Cardiac septum (tissue), 1 donor: ENCODE data around the gene UBE2D1. TPM values are rescaled to one million over a fixed set of nuclear protein-coding genes. Genes with fewer than 3 reads are reported as not detected.

ENCODE experiments used
- DNase-seq: peaks from one replicate; pipeline ENCODE4 v3.0.0-alpha.2; 2020; ENCODE audit warnings: low spot score
- intact Hi-C: fragments of 100-400 bp; cut with DNase I; formaldehyde crosslinking; loops from one replicate; pipeline ENCODE4 v1.14.0; 2022
- total RNA-seq: library from RNA; stranded (reverse); fragmentation: NEBNext Ultra II Directional; extraction: Animal tissue kit (Norgen Biotek cat#: 25700); gene quantifications from one replicate; pipeline ENCODE4 v1.2.1, GENCODE V29; 2021
- donor health status: DM: no; HTN: no; CAD: no.

The UBE2D1 gene
- total RNA-seq, 1 donor from 2014 or later: 34.7 TPM

GRCh38 chr10:58371473-58371872 is 36.7 kb downstream of the UBE2D1 start:
- intact Hi-C loops: no loop called here
- no peak for DNase-seq

- intact Hi-C loops: no loop called here
- DNase-seq: no peak
These were observed 38.0 kb downstream of the UBE2D1 start for GRCh38 chr10:58372607-58373441.

- intact Hi-C loops: no loop called here
- no peak for DNase-seq
These were observed 38.6 kb downstream of the UBE2D1 start for GRCh38 chr10:58373442-58373827.

GRCh38 chr10:58382489-58382995 is 47.7 kb downstream of the UBE2D1 start:
- intact Hi-C loops: loop anchor here (5.0 kb wide), 1 partner anchor 80 kb away; no protein-coding TSS in a partner anchor
- no peak for DNase-seq

GRCh38 chr10:58384095-58384494 is 49.3 kb downstream of the UBE2D1 start:
- DNase-seq: no peak
- intact Hi-C loops: loop anchor here (5.0 kb wide), 1 partner anchor 82 kb away; no protein-coding TSS in a partner anchor

GRCh38 chr10:58384544-58384998 is 49.8 kb downstream of the UBE2D1 start:
- intact Hi-C loops: loop anchor here (5.0 kb wide), 1 partner anchor 82 kb away; no protein-coding TSS in a partner anchor
- no peak for DNase-seq

GRCh38 chr10:58384999-58385783 is 50.4 kb downstream of the UBE2D1 start, which contains the start of gene TFAM:
TFAM (plus strand) TSS chr10:58385410; CDS start chr10:58385548, 138 bp downstream.
- peak; percentile 98 for DNase-seq
- intact Hi-C loops: loop anchor here (1.0 to 5.0 kb wide), 2 partner anchors 50 to 83 kb away; partner anchors contain the start of gene UBE2D1

- no peak for DNase-seq
- intact Hi-C loops: loop anchor here (1.0 kb wide), 1 partner anchor 50 kb away; the partner anchor contains the start of gene UBE2D1
These were observed 50.9 kb downstream of the UBE2D1 start for GRCh38 chr10:58385784-58386112.

GRCh38 chr10:58389024-58389423 is 54.2 kb downstream of the UBE2D1 start:
- no peak for DNase-seq
- intact Hi-C loops: no loop called here

- DNase-seq: no peak
- intact Hi-C loops: no loop called here
These were observed 58.5 kb downstream of the UBE2D1 start for GRCh38 chr10:58393317-58393716.

GRCh38 chr10:58394471-58394870 is 59.7 kb downstream of the UBE2D1 start:
- intact Hi-C loops: no loop called here
- no peak for DNase-seq

GRCh38 chr10:58396057-58396456 is 61.3 kb downstream of the UBE2D1 start:
- intact Hi-C loops: no loop called here
- no peak for DNase-seq

- DNase-seq: no peak
- intact Hi-C loops: no loop called here
These were observed 63.0 kb downstream of the UBE2D1 start for GRCh38 chr10:58397830-58398229.

GRCh38 chr10:58399410-58399809 is 64.6 kb downstream of the UBE2D1 start:
- intact Hi-C loops: no loop called here
- no peak for DNase-seq

- intact Hi-C loops: no loop called here
- no peak for DNase-seq
These were observed 65.8 kb downstream of the UBE2D1 start for GRCh38 chr10:58400609-58401008.

- DNase-seq: no peak
- intact Hi-C loops: no loop called here
These were observed 69.2 kb downstream of the UBE2D1 start for GRCh38 chr10:58404001-58404400.

- DNase-seq: no peak
- intact Hi-C loops: loop anchor here (10.0 kb wide), 1 partner anchor 545 kb away; no protein-coding TSS in a partner anchor
These were observed 75.3 kb downstream of the UBE2D1 start for GRCh38 chr10:58409956-58410610.

- intact Hi-C loops: loop anchor here (10.0 kb wide), 1 partner anchor 542 kb away; no protein-coding TSS in a partner anchor
- no peak for DNase-seq
These were observed 77.7 kb downstream of the UBE2D1 start for GRCh38 chr10:58412502-58412961.
